Measurements from ENCODE around the gene RPS6KA3. TPM values are rescaled to one million over a fixed set of nuclear protein-coding genes. Genes with fewer than 3 reads are reported as not detected.

The RPS6KA3 gene
- total RNA-seq, 2 donors from 2014 or later, result 13.9 to 20.5 TPM

DNA sequence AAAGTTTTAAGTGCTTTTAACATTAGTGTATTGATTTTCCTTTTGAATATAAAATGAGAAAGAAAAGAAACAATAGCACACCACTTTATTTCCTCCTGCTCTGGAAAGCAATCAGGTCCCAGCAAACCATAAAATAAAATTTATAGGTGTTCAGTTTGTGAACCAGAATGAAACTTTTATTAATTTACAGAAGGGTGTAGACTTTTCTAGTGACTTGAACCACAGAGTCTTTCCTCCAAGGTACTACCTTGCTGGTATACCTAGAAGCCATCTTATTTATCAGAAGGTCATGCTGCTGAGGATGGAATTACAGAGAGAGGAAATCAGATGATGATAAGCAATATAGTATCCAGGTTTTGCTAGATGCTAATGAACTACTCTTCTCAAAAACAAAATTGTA lies 27.6 kb upstream of the RPS6KA3 start:
- Mint-ChIP-seq H3K4me3 (no peak overlapping the region), H3K4me1 (no peaks in the 10 kb centered on the region), H3K36me3 (ENCODE audit: low read depth) (no peaks in the 10 kb centered on the region), H3K27ac (no peak overlapping the region), H3K9me3 (peaks cover 49% of the 10 kb centered on the region), H3K27me3 (ENCODE audit: insufficient read depth) (peaks cover 6% of the 10 kb centered on the region)
- H3K36me3 ChIP-seq (ENCODE audit: control insufficient read depth, insufficient read depth, low read length), result no peaks in the 10 kb centered on the region
- no peak overlapping the region for H3K27ac ChIP-seq (ENCODE audit: low read depth, low read length)
- H3K4me3 ChIP-seq (ENCODE audit: low read length), result no peak overlapping the region
- no peak for TF ChIP-seq CTCF (conservative IDR thresholded peaks at IDR 0.05)
- H3K4me1 ChIP-seq (ENCODE audit: control insufficient read depth, insufficient read depth, low read length), result no peaks in the 10 kb centered on the region
- no peak overlapping the region for H3K9ac ChIP-seq (ENCODE audit: extremely low read depth, low read length, poor library complexity, severe bottlenecking)
- no peaks in the 10 kb centered on the region for H3K9me3 ChIP-seq (ENCODE audit: control insufficient read depth, low read length)
- no peak for DNase-seq
- H3K27me3 ChIP-seq (ENCODE audit: control insufficient read depth, insufficient read depth, low read length, poor library complexity, severe bottlenecking), result no peaks in the 10 kb centered on the region

DNA sequence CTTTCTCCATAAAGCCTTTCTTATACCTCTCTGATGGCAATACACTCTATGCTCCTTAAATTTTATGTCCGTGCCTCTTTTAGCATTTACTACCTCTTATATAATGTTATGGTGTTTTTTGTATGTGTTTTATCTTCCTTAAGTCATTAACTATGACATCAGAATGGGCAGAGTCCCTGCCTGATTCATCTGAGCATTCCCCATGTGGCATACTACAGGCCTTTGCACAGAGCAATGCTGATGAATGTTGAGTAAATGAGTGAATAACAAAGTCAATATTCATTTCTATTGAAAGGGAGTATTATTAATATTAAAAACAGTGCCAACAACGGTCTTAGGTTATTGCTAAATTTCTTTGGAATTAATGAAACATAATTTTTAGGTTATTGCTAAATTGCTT lies 18.8 kb upstream of the RPS6KA3 start:
- Mint-ChIP-seq H3K4me1 (no peaks in the 10 kb centered on the region), H3K4me3 (no peak overlapping the region)

DNA sequence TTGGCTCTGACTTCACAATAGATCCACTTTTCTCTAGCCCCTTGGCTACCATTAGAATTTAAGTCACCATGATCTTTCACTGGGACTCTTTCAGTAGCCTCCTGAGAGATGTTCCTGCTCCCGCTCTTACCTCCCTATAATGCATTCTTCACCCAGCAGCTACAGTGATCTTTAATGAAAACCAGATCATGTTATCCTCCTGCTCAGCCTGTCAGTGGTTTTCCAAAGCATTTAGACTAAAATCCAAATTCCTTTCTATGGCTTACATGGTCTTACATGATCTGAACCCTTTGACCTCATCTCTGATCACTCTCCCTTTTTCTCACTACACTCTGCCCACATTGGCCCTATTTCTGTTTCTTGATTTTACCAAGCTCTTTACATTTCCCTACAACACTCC lies 18.3 kb upstream of the RPS6KA3 start:
- H3K9me3 ChIP-seq (ENCODE audit: control insufficient read depth, low read length), result no peaks in the 10 kb centered on the region
- WGBS, 2 experiments (ENCODE audit: insufficient coverage in 1 of 2, insufficient read length in 1 of 2), result 97% methylated on average over 1 of the region's 1 CpG; no CpG with 5 or more reads in 1 of the 2 experiments
- DNase-seq, result no peak
- no peak overlapping the region for H3K9ac ChIP-seq (ENCODE audit: extremely low read depth, low read length, poor library complexity, severe bottlenecking)
- H3K27me3 ChIP-seq (ENCODE audit: control insufficient read depth, insufficient read depth, low read length, poor library complexity, severe bottlenecking), result no peaks in the 10 kb centered on the region
- Mint-ChIP-seq H3K4me1 (no peaks in the 10 kb centered on the region), H3K27ac (no peak overlapping the region), H3K4me3 (no peak overlapping the region), H3K36me3 (ENCODE audit: low read depth) (no peaks in the 10 kb centered on the region), H3K27me3 (ENCODE audit: insufficient read depth) (peaks cover 2% of the 10 kb centered on the region), H3K9me3 (peaks cover 64% of the 10 kb centered on the region)
- H3K27ac ChIP-seq (ENCODE audit: low read depth, low read length), result no peak overlapping the region
- no peaks in the 10 kb centered on the region for H3K36me3 ChIP-seq (ENCODE audit: control insufficient read depth, insufficient read depth, low read length)
- TF ChIP-seq CTCF (conservative IDR thresholded peaks at IDR 0.05), result no peak
- no peak overlapping the region for H3K4me3 ChIP-seq (ENCODE audit: low read length)
- H3K4me1 ChIP-seq (ENCODE audit: control insufficient read depth, insufficient read depth, low read length), result no peaks in the 10 kb centered on the region

More for the DNA sequence above, 18.8 kb upstream of the RPS6KA3 start:
- no peak for TF ChIP-seq CTCF (conservative IDR thresholded peaks at IDR 0.05)
- no peak for DNase-seq
- peaks cover 61% of the 10 kb centered on the region for H3K9me3 Mint-ChIP-seq
- no peak overlapping the region for H3K27ac ChIP-seq (ENCODE audit: low read depth, low read length)
- H3K27ac Mint-ChIP-seq, result no peak overlapping the region
- no peaks in the 10 kb centered on the region for H3K36me3 ChIP-seq (ENCODE audit: control insufficient read depth, insufficient read depth, low read length)
- no peaks in the 10 kb centered on the region for H3K9me3 ChIP-seq (ENCODE audit: control insufficient read depth, low read length)
- H3K4me3 ChIP-seq (ENCODE audit: low read length), result no peak overlapping the region
- no peaks in the 10 kb centered on the region for H3K4me1 ChIP-seq (ENCODE audit: control insufficient read depth, insufficient read depth, low read length)
- H3K27me3 ChIP-seq (ENCODE audit: control insufficient read depth, insufficient read depth, low read length, poor library complexity, severe bottlenecking), result no peaks in the 10 kb centered on the region
- H3K36me3 Mint-ChIP-seq (ENCODE audit: low read depth), result no peaks in the 10 kb centered on the region
- no peak overlapping the region for H3K9ac ChIP-seq (ENCODE audit: extremely low read depth, low read length, poor library complexity, severe bottlenecking)
- WGBS, 2 experiments (ENCODE audit: insufficient coverage in 1 of 2, insufficient read length in 1 of 2), result no CpG with 5 or more reads among the region's 2 CpGs
- peaks cover 2% of the 10 kb centered on the region for H3K27me3 Mint-ChIP-seq (ENCODE audit: insufficient read depth)

Measured in endodermal cell (in vitro differentiated cells).